B cell (primary cell): Measurements from ENCODE around the gene COLQ. TPM values are rescaled to one million over a fixed set of nuclear protein-coding genes. Genes with fewer than 3 reads are reported as not detected.

Source experiments
- ATAC-seq: fragments of 200-7000 bp; cut with Tn5 transposase; one replicate; pipeline ENCODE4 v1.10.0; 2021; ENCODE audit warnings: low read depth, mild to moderate bottlenecking, moderate number of reproducible peaks, moderate library complexity
- CTCF ChIA-PET: fragments of 350-600 bp; sonication (Branson Sonifier 250); formaldehyde crosslinking; loops from one replicate; lab custom pipeline; 2021; ENCODE audit warnings: antibody characterized with exemption, inconsistent platforms; lab: Charles Lee
- POLR2A ChIA-PET: fragments of 350-600 bp; sonication (Branson Sonifier 250); formaldehyde crosslinking; loops from one replicate; lab custom pipeline; 2021; ENCODE audit warnings: antibody characterized with exemption; lab: Charles Lee
- DNase-seq: peaks from one replicate; pipeline ENCODE4 v3.0.0; 2013
- H2AFZ ChIP-seq: 2 replicates; pipeline ENCODE4 v1.6.1; 2012; ENCODE audit warnings: mild to moderate bottlenecking, low read depth, low read length; ENCODE audit not compliant: insufficient read depth, poor library complexity, severe bottlenecking
- H3K27ac ChIP-seq, 2 donors: 1 replicate in 1 of 2; 2 replicates in 1 of 2; pipeline ENCODE4 v1.5.1; 2012 to 2013; ENCODE audit warnings: low read length in 2 of 2, mild to moderate bottlenecking in 2 of 2, moderate library complexity in 1 of 2
- H3K27me3 ChIP-seq, 4 experiments: fragments of 200-600 bp in 1 of 4; sonication (generic) in 1 of 4; replicated peaks in 1 of 4; 1 replicate in 2 of 4; 2 replicates in 2 of 4; pipeline versions ENCODE4 v1.6.1 to v1.7.0; 2013 to 2016; ENCODE audit warnings: low read length in 3 of 4, mild to moderate bottlenecking in 2 of 4, mixed read lengths in 1 of 4, moderate library complexity in 1 of 4; ENCODE audit not compliant: insufficient read depth in 4 of 4, control insufficient read depth in 3 of 4; ENCODE audit errors: control extremely low read depth in 1 of 4
- H3K36me3 ChIP-seq, 2 experiments: replicated peaks in 1 of 2; 1 replicate in 1 of 2; 2 replicates in 1 of 2; pipeline versions ENCODE4 v1.6.1 to v1.7.1; 2013; ENCODE audit warnings: low read length in 1 of 2; ENCODE audit not compliant: insufficient read depth in 2 of 2, control insufficient read depth in 1 of 2; ENCODE audit errors: control extremely low read depth in 1 of 2, extremely low read depth in 1 of 2
- H3K4me1 ChIP-seq, 2 donors: fragments of 200-600 bp in 1 of 2; sonication (generic) in 1 of 2; 1 replicate in 1 of 2; 2 replicates in 1 of 2; pipeline versions ENCODE4 v1.5.1 to v1.6.1; 2013 to 2017; ENCODE audit warnings: low read length in 2 of 2; ENCODE audit not compliant: control insufficient read depth in 2 of 2, insufficient read depth in 2 of 2
- H3K4me2 ChIP-seq: replicated peaks from 2 replicates; pipeline ENCODE3; 2012; ENCODE audit warnings: mild to moderate bottlenecking, low read depth, low read length; ENCODE audit not compliant: poor library complexity, severe bottlenecking
- H3K4me3 ChIP-seq, 5 experiments: fragments of 200-600 bp in 1 of 5; sonication (generic) in 1 of 5; 1 replicate in 3 of 5; 2 replicates in 2 of 5; pipeline versions ENCODE4 v1.5.1 to v1.7.0; 2011 to 2016; ENCODE audit warnings: low read length in 4 of 5, mild to moderate bottlenecking in 4 of 5, low read depth in 2 of 5, control low read depth in 1 of 5, moderate library complexity in 1 of 5; ENCODE audit not compliant: insufficient read depth in 1 of 5; ENCODE audit errors: control extremely low read depth in 1 of 5, extremely low read depth in 1 of 5
- H3K79me2 ChIP-seq: fragments of 200-600 bp; sonication (generic); one replicate; pipeline ENCODE4 v1.6.0; 2016; ENCODE audit warnings: low read length; ENCODE audit not compliant: control insufficient read depth, insufficient read depth
- H3K9ac ChIP-seq: fragments of 200-600 bp; sonication (generic); 2 replicates; pipeline ENCODE4 v1.6.1; 2017; ENCODE audit warnings: mild to moderate bottlenecking, low read length, moderate library complexity
- H3K9me3 ChIP-seq, 3 donors: one replicate each; pipeline versions ENCODE4 v1.6.1 to v1.7.1; 2013; ENCODE audit warnings: low read length in 2 of 3; ENCODE audit not compliant: control insufficient read depth in 2 of 3, insufficient read depth in 1 of 3; ENCODE audit errors: control extremely low read depth in 1 of 3
- H4K20me1 ChIP-seq: 2 replicates; pipeline ENCODE4 v1.6.0; 2012; ENCODE audit warnings: mild to moderate bottlenecking, low read length; ENCODE audit not compliant: insufficient read depth, control insufficient read depth, poor library complexity, severe bottlenecking
- H3K27ac Mint-ChIP-seq: one replicate; pipeline ENCODE4 v1.8.0; 2021; ENCODE audit warnings: mixed read lengths
- H3K27me3 Mint-ChIP-seq: one replicate; pipeline ENCODE4 v1.8.0; 2021; ENCODE audit warnings: mixed read lengths
- H3K4me1 Mint-ChIP-seq: one replicate; pipeline ENCODE4 v1.8.0; 2021; ENCODE audit warnings: mixed read lengths
- H3K4me3 Mint-ChIP-seq: one replicate; pipeline ENCODE4 v1.8.0; 2021; ENCODE audit warnings: mixed read lengths
- H3K9me3 Mint-ChIP-seq: one replicate; pipeline ENCODE4 v1.8.0; 2022; ENCODE audit warnings: mixed read lengths; ENCODE audit not compliant: insufficient read depth
- CTCF ChIP-seq: fragments of 200-600 bp; IDR thresholded peaks from one replicate; pipeline ENCODE4 v1.8.0; 2022; ENCODE audit warnings: antibody characterized with exemption, mild to moderate bottlenecking
- EZH2 ChIP-seq: IDR thresholded peaks from 2 replicates; pipeline ENCODE4 v1.6.1; 2012; ENCODE audit warnings: borderline replicate concordance, low read depth, mild to moderate bottlenecking, moderate library complexity, low read length; ENCODE audit not compliant: insufficient read depth, poor library complexity, severe bottlenecking
- WGBS: methylation state at CpG from one replicate; pipeline ENCODE4 v1.1.5; 2013; ENCODE audit warnings: missing lambda C conversion rate; ENCODE audit not compliant: insufficient coverage; 5-methylcytosine and 5-hydroxymethylcytosine counted together
- intact Hi-C: fragments of 100-400 bp; cut with micrococcal nuclease; formaldehyde crosslinking; loops from one replicate; pipeline ENCODE4 v1.10.0; 2022
- polyA plus RNA-seq: library from polyadenylated mRNA; depleted of rRNA; stranded (reverse); fragments of >200 nt; gene quantifications from 2 replicates; pipeline ENCODE4 v1.2.3, GENCODE V29; 2012
- total RNA-seq, 2 donors: library from RNA; stranded (reverse); fragments of 120-200 nt in 1 of 2; gene quantifications; 1 replicate in 1 of 2; 2 replicates in 1 of 2; pipeline versions ENCODE4 v1.2.3 to v1.2.4, GENCODE V29; 2013 to 2022

The COLQ gene
- total and polyA plus RNA-seq, 2 donors (not counting 1 experiment from before 2014, with no cell fraction given): 1.9 to 2.5 TPM

DNA sequence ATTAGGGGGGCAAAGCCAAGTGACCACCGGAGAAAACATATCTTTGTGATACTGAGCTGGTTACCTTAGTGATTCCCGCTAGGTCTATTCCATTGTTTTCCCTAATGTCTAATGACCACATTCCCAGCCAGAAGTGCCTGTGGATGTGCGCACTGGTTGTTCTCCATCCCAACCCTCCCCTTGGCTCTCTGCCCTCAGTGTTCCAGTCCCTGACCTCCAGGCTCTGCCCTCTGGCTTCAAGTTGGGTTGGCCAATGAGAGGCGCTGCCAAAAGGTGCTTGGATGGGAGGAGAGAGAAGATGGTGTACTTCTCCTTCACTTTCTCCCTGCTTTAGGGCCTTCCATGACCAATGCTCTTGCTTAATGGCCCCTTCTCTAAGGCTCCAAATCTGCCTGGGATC, 2.4 kb downstream of the COLQ start:
- Histone ChIP-seq H3K27ac (no peak overlapping the region), H3K27me3 (peaks cover 0 to 14% (median 4%) of the 10 kb centered on the region in 4 experiments), H3K9ac (no peak overlapping the region), H3K79me2 (no peaks in the 10 kb centered on the region), H3K4me2 (no peak overlapping the region), H3K9me3 (no peaks in the 10 kb centered on the region), H2AFZ (no peak overlapping the region), H3K4me1 (peaks cover 7 to 9% of the 10 kb centered on the region in 2 donors), H3K4me3 (no peak overlapping the region), H3K36me3 (no peaks in the 10 kb centered on the region), H4K20me1 (no peaks in the 10 kb centered on the region)
- peaks cover 5% of the 10 kb centered on the region for H3K27me3 Mint-ChIP-seq
- ATAC-seq (no peak), DNase-seq (no peak)
- CTCF ChIA-PET: no interaction called here
- no peak overlapping the region for H3K27ac Mint-ChIP-seq
- POLR2A ChIA-PET: no interaction called here
- no peak overlapping the region for H3K4me3 Mint-ChIP-seq
- no peaks in the 10 kb centered on the region for H3K4me1 Mint-ChIP-seq
- 96% methylated on average over 3 of the region's 4 CpGs for WGBS
- TF ChIP-seq CTCF (no peak), EZH2 (no peak)
- H3K9me3 Mint-ChIP-seq: no peaks in the 10 kb centered on the region
- intact Hi-C loops: no loop called here

GRCh38 chr3:15514663-15515340, 6.7 kb downstream of the COLQ start:
- no peaks in the 10 kb centered on the region for H3K27me3 ChIP-seq

More at GRCh38 chr3:15514663-15515340, 6.7 kb downstream of the COLQ start:
- Histone ChIP-seq H3K4me3 (no peak overlapping the region), H3K9ac (no peak overlapping the region), H3K27ac (no peak overlapping the region), H3K36me3 (no peaks in the 10 kb centered on the region), H3K4me1 (no peaks in the 10 kb centered on the region), H2AFZ (no peak overlapping the region), H3K9me3 (no peaks in the 10 kb centered on the region), H4K20me1 (no peaks in the 10 kb centered on the region), H3K4me2 (no peak overlapping the region), H3K79me2 (no peaks in the 10 kb centered on the region)
- WGBS: no CpG with 5 or more reads among the region's 4 CpGs
- Mint-ChIP-seq H3K27me3 (no peaks in the 10 kb centered on the region), H3K27ac (no peak overlapping the region), H3K9me3 (no peaks in the 10 kb centered on the region), H3K4me1 (no peaks in the 10 kb centered on the region), H3K4me3 (no peak overlapping the region)
- ATAC-seq (no peak), DNase-seq (no peak)
- intact Hi-C loops: no loop called here
- TF ChIP-seq EZH2 (no peak), CTCF (no peak)
- ChIA-PET CTCF (interaction anchor here (1.8 kb wide), 1 partner anchor 42 kb away, joined by 3 read pairs; no protein-coding TSS in a partner anchor), POLR2A (no interaction called here)
